ENCODE data around the gene GGA3. TPM values are rescaled to one million over a fixed set of nuclear protein-coding genes. Genes with fewer than 3 reads are reported as not detected.

Gene GGA3
- total and polyA plus RNA-seq, 10 donors: 14.1 to 73.7 (median 45.5) TPM

- intact Hi-C loops (cut with DNase I; ENCODE audit: low total_unique reads): no loop called here
- Histone ChIP-seq H3K36me3 (peaks cover 3 to 100% (median 96%) of the 10 kb centered on the region in 6 donors), H3K4me3 (no peak overlapping the region), H3K4me1 (peaks cover 5 to 43% (median 27%) of the 10 kb centered on the region in 6 donors), H3K27me3 (replicated peaks in 1 of 7) (no peaks in the 10 kb centered on the region), H3K27ac (peak overlapping the region in 2 of 8 donors; percentile 27 to 70), H3K9me3 (no peaks in the 10 kb centered on the region)
- no peak for DNase-seq
- 74 to 83% (median 80%) methylated on average over 11 to 12 of the region's 12 CpGs for WGBS, 5 donors
- TF ChIP-seq POLR2A (IDR thresholded peaks at IDR 0.05) (no peak), POLR2AphosphoS5 (IDR thresholded peaks at IDR 0.05) (peak; percentile 12 to 33 (median 17)), CTCF (IDR thresholded peaks at IDR 0.05 in 8 of 11, conservative IDR thresholded peaks at IDR 0.05 in 3 of 11) (no peak)
Measured at GRCh38 chr17:75237100-75238014, 24.0 kb downstream of the GGA3 start.

DNA sequence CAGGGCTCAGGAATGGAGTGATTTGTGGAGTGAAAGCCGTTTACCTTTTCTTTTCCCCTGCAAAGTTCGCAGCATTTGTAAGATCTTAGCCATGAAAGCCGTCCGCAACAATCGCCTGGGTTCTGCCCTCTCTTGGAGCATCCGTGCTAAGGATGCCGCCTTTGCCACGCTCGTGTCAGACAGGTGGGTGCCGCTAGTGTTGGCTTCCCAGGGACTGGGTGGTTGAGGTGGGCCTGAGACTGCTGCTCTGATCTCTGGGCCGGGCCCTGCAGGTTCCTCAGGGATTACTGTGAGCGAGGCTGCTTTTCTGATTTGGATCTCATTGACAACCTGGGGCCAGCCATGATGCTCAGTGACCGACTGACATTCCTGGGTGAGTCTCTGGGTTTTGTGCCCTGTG is 28.6 kb downstream of the GGA3 start:
- TF ChIP-seq CTCF (IDR thresholded peaks at IDR 0.05 in 8 of 11, conservative IDR thresholded peaks at IDR 0.05 in 3 of 11): no peak
- no peak for TF ChIP-seq POLR2A (IDR thresholded peaks at IDR 0.05)
- peak in 2 of 3 donors; percentile 18 to 60 for TF ChIP-seq POLR2AphosphoS5 (IDR thresholded peaks at IDR 0.05)
- Histone ChIP-seq H3K4me1 (peaks cover 0 to 20% (median 8%) of the 10 kb centered on the region in 6 donors), H3K27ac (no peak overlapping the region), H3K27me3 (replicated peaks in 1 of 7) (no peaks in the 10 kb centered on the region), H3K36me3 (peaks cover 0 to 100% (median 94%) of the 10 kb centered on the region in 6 donors), H3K4me3 (no peak overlapping the region), H3K9me3 (no peaks in the 10 kb centered on the region)
- no peak for DNase-seq
- WGBS, 5 donors: 95 to 99% (median 97%) methylated on average over 13 of the region's 13 CpGs
- intact Hi-C loops (cut with DNase I; ENCODE audit: low total_unique reads): no loop called here

- WGBS, 5 donors: 92 to 96% (median 94%) methylated on average over 17 to 18 of the region's 18 CpGs
- no peak overlapping the region for H3K4me3 ChIP-seq
- H3K36me3 ChIP-seq: peaks cover 0 to 98% (median 90%) of the 10 kb centered on the region in 6 donors
- peaks cover 0 to 24% (median 10%) of the 10 kb centered on the region in 6 donors for H3K4me1 ChIP-seq
- no peaks in the 10 kb centered on the region for H3K9me3 ChIP-seq
- intact Hi-C loops (cut with DNase I; ENCODE audit: low total_unique reads): no loop called here
- no peak for DNase-seq
- TF ChIP-seq POLR2A (IDR thresholded peaks at IDR 0.05) (no peak), POLR2AphosphoS5 (IDR thresholded peaks at IDR 0.05) (no peak), CTCF (IDR thresholded peaks at IDR 0.05 in 8 of 11, conservative IDR thresholded peaks at IDR 0.05 in 3 of 11) (no peak)
- no peaks in the 10 kb centered on the region for H3K27me3 ChIP-seq (replicated peaks in 1 of 7)
- H3K27ac ChIP-seq: no peak overlapping the region
Measured at GRCh38 chr17:75231741-75232464, 29.5 kb downstream of the GGA3 start.
